Erythroblast (primary cell): Measurements from ENCODE around the gene CD83.
A peak's percentile ranks its signal among the peaks of the same experiment; 100 is the strongest.
"Not testable (repeated sequence)": the region's sequence is repeated elsewhere in the genome, so short reads cannot be mapped to it uniquely, and the experiment has no call there.

Experiments
- DNase-seq, 2 experiments: peaks; one replicate each; lab custom pipeline; 2025; lab: John Stamatoyannopoulos, UW
- GATA1 ChIP-seq: IDR thresholded peaks from 2 replicates; pipeline ENCODE4 v1.6.1; 2011; ENCODE audit warnings: low read depth, mild to moderate bottlenecking, control low read depth, low read length, moderate library complexity
- POLR2A ChIP-seq: IDR thresholded peaks from 2 replicates; pipeline ENCODE4 v1.6.1; 2011; ENCODE audit warnings: mild to moderate bottlenecking, low read length

The CD83 gene, protein sequence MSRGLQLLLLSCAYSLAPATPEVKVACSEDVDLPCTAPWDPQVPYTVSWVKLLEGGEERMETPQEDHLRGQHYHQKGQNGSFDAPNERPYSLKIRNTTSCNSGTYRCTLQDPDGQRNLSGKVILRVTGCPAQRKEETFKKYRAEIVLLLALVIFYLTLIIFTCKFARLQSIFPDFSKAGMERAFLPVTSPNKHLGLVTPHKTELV

DNA sequence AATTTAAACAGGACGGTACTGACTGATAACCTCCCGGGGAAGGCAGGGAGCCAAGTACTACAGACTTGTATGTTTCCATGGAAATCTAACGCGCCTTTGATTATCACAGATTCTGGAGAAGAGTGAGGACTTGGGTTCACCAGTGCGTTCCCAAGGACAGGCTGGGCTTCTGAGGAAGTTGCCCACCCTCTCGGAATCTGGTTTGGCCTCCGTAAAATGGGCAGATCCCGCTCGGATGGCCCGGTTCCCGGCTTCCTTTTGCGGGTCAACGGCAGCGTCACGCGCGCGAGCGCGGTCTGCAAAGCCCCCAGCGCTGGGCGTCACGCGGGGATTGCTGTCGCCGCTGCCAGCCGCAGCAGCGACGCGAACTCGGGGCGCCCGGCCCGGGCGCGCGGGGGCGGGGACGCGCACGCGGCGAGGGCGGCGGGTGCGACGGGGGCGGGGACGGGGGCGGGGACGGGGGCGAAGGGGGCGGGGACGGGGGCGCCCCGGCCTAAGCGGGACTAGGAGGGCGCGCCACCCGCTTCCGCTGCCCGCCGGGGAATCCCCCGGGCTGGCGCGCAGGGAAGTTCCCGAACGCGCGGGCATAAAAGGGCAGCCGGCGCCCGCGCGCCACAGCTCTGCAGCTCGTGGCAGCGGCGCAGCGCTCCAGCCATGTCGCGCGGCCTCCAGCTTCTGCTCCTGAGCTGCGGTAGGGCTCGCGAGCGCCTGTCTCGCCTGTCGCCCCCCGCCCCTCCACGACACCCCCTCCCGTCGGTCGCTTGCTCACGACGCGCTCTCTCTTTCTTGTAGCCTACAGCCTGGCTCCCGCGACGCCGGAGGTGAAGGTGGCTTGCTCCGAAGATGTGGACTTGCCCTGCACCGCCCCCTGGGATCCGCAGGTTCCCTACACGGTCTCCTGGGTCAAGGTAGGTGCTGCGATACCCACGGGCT, at the start of gene CD83:
CD83 (plus strand) TSS at position 615 of the 933 bp plus-strand sequence; CDS start at position 655, 40 bp downstream.
- TF ChIP-seq POLR2A (peak; percentile 27), GATA1 (no peak)
- DNase-seq: peak; percentile 60 to 71

DNA sequence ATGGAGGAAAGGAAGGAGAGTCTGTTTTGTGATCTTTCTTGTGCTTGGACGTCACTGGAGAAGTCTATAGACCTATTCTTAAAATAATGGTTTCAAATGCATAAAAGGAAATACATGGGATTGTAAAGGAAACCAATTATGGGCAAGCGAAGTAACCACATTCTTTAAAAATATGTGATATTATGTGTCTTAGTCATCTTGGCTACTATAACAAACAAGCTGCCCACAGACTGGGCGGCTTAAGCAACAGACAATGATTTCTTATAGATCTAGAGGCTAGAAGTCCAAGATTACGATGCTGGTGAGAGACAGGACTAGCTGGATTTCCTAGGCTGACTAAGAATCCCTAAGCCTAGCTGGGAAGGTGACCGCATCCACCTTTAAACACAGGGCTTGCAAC, 49.4 kb upstream of the CD83 start:
- TF ChIP-seq POLR2A (no peak), GATA1 (no peak)
- no peak for DNase-seq

DNA sequence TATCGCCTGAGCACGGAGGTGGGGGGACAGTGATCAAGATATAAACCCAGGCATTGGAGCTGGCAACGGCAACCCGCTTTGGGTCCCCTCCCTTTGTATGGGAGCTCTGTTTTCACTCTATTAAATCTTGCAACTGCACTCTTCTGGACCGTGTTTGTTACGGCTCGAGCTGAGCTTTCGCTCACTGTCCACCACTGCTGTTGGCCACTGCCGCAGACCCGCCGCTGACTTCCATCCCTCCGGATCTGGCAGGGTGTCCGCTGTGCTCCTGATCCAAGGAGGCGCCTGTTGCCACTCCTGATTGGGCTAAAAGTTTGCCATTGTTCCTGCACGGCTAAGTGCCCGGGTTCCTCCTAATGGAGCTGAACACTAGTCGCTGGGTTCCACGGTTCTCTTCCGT, 48.9 kb upstream of the CD83 start:
- TF ChIP-seq GATA1 (no peak), POLR2A (no peak)
- DNase-seq: no peak

DNA sequence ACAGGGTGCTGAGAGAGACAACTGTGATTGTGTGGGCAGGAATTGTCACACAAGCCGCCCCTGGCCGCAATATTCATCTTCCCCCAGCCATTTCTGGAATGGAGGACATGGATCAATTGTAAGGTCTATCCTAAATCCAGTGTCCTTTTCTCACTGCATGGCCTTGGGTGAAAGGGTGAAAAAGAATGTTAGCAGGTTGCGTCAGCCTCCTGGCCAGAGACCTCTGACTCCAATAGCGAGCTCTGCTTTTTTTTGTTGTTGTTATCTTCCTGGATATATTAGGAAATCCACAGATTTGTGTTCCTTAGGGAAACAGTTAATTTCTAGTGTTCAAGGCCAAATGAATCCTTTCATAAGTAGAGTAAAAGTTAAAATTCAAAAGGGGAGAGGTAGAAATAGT, 47.1 kb upstream of the CD83 start:
- no peak for DNase-seq
- no peak for TF ChIP-seq GATA1
- no peak for TF ChIP-seq POLR2A

DNA sequence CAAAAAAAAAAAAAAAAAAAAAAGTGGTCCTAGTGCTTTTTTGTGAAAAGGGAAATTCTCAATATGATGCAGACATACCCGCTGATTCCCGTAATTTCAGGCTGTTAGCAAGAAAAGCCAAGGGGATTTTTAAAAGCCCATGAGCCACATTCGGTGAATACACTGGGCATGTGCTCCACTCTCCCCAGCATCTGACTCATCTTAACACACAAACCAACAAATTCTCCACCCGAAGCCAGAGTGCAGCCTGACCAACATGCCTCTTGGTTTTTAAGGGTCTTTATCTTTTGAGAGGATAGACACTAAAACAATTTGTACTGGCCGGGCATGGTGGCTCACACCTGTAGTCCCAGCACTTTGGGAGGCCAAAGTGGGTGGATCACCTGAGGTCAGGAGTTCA, 45.5 kb upstream of the CD83 start:
- TF ChIP-seq GATA1: no peak
- TF ChIP-seq POLR2A: no peak
- no peak for DNase-seq

DNA sequence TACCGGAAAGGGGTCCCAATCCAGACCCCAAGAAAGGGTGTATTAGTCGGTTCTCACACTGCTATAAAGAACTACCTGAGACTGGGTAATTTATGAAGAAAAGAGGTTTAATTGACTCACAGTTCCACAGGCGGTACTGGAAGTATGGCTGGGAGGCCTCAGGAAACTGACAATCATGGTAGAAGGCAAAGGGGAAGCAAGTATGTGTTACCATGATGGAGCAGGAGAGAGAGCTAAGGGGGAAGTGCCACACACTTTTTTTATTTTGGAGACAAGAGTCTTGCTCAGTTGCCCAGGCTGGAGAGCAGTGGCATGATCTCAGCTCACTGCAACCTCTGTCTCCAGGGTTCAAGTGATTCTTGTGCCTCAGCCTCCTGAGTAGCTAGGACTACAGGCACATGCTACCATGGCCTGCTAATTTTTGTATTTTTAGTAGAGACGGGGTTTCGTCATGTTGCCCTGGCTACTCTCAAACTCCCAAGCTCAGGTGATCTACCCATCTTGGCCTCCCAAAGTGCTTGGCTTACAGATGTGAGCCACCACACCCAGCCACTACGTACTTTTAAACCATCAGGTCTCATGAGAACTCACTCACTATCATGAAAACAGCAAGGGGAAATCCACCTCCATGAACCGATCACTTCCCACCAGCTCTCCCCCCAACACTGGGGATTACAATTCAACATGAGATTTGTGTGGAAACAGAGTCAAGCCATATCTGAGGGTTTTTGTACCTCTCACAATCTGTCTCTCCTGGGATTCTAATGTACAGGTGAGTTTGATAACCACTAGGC, 43.8 kb upstream of the CD83 start:
- DNase-seq: not testable (repeated sequence)

DNA sequence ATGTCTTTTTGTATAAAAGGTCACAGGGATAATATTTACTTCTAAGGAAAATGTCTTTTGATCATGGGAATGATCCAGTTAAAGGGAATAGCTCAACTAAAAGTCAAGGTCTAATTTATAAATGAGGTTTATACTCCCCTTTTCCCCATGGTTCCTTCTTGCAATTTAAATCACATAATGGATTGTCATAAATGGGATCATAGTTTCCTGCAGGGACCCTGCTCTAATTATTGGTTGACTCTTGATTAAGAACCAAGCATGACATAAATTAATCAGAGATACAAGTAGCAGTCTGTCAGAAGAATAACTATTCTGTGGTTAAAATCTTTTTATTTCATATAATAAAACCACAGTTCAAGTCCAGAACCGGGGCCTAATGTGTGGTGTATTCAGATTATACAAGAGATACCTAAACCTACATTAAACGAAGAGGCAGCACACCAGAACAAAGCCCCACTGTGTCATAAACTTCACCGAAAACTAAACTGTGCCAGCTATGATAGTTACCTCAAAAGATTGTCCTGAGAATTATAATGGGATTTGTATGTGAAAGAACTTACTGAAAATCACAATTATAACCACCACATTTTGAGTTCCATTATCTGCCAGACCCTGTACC, 43.0 kb upstream of the CD83 start:
- no peak for DNase-seq
- TF ChIP-seq POLR2A (no peak), GATA1 (no peak)

DNA sequence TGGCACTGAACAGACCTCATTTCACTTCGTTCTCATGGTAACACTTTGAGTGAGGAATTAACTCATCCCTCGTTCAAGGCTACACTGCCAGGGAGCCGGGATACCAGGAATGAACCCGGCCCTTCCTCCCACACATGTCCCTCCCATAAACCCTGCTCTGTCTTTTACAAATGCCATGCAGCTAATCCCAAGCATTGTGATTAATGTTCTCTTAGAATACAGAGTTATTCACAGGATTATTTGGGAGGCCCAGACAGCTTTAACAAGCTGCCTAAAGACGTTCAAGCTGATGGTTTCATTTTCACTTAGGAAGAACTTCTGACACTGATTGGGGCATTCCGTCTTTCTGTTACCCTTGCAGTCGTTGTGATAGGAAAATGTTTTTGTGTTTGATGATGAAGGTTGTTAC, 42.5 kb upstream of the CD83 start:
- no peak for DNase-seq
- no peak for TF ChIP-seq POLR2A
- TF ChIP-seq GATA1: no peak

DNA sequence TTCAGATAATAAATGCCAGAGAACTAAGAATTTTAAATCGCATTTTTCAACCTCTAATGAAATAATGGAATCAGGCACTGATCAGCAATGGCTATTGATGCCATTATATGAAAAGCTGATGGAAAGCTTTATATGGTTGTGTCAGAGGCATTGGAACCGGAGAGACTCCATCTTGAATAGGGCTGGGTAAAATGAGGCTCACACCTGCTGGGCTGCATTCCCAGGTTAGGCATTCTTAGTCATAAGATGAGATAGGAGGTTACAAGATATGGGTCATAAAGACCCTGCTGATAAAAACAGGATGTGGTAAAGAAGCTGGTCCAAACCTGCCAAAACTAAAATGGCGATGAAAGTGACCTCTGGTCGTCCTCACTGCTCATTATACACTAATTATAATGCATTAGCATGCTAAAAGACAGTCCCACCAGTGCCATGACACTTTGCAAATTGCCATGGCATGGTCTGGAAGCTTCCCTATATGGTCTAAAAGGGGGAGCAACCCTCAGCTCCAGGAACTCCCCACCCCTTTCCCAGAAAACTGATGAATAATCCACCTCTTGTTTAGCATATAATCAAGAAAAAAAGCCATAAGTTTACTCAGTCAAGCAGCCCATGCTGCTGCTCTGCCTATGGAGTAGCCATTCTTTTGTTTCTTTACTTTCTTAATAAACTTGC, 40.2 kb upstream of the CD83 start:
- TF ChIP-seq GATA1 (no peak), POLR2A (no peak)
- no peak for DNase-seq

DNA sequence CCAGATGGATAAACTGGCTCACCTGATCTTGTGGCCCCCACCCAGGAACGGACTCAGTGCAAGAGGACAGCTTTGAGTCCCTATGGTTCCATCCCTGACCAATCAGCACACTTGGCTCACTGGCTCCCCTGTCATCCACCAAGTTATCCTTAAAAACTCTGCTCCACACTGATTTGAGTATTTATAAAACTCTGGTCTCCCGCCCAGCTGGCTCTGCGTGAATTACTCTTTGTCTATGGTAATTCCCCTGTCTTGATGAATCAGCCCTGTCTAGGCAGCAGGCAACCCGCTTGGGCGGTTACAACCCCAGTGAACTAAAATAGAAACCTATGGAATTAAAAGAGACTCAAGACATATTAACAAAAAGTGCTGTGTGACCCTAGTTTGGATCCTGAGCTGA, 38.1 kb upstream of the CD83 start:
- TF ChIP-seq POLR2A: no peak
- DNase-seq: no peak

DNA sequence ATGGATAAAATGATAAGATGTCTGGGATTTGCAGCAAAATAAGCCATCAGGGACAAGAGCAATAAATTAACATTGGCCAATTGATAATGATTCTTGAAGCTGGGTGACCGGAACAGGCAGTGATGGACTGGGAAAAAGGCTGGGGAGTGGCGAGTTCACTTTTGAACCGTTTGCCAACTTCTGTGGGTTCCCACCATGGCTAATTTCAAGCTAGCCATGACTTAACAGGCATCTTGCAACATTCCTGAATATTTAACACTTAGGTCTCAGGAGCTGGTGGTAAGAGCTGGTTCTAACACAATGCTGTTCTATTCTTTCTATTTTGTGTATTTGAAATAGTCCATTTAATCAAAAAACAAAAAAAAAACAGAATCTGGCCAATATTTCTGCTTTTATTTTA, 37.6 kb upstream of the CD83 start:
- DNase-seq: no peak
- no peak for TF ChIP-seq GATA1
- TF ChIP-seq POLR2A: no peak

DNA sequence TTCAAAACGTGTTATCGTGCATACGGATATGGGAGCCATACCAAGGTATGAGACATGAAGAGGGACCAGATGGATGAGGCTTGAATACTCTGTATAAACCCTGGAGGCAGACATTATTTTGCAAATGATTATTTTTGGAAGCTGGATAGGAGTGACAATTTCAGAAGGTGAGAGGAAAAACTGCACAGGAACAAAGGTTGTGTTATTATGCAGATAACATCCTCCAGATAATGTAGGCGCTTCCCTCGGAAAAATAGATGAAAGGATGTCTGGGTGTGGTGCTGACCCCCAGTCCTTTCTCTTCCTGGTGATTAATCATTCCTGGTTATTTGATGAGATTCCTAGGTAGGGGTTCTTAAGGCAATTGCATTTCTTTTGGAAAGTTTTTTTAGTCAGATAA, 36.4 kb upstream of the CD83 start:
- no peak for DNase-seq
- TF ChIP-seq POLR2A (no peak), GATA1 (no peak)

DNA sequence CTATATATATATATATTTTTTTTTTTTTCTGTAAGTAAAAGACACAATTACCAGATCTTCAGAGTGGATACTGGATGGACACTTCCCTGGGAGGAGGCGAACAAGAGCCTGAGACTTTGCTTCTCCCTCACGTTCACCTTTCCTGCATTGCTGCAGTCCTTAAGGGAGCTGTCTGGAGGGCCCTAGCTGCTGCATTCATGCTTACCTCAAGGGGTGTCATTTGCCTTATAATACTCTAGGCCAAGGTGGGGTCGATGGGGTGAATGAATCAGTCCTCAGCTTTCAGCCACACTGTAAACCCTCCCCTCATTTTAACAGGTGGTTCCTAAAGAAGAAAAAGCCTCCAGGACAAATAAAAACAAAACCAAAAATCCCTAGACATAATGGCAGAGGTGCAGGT, 34.8 kb upstream of the CD83 start:
- TF ChIP-seq POLR2A: no peak
- no peak for DNase-seq
